CD14-positive monocyte (primary cell): ENCODE results near the gene RNASE13. TPM values are rescaled to one million over a fixed set of nuclear protein-coding genes. Genes with fewer than 3 reads are reported as not detected.

ENCODE experiments used
- DNase-seq, 3 donors: peaks; one replicate each; pipeline ENCODE4 v3.0.0-alpha.2; 2011 to 2022
- H2AFZ ChIP-seq: 2 replicates; pipeline ENCODE4 v1.6.0; 2012; ENCODE audit warnings: mild to moderate bottlenecking, low read depth, low read length, inconsistent platforms; ENCODE audit not compliant: insufficient read depth, poor library complexity, severe bottlenecking
- H3K27ac ChIP-seq, 2 donors: 1 replicate in 1 of 2; 2 replicates in 1 of 2; pipeline ENCODE4 v1.5.1; 2012 to 2013; ENCODE audit warnings: low read length in 2 of 2, control low read depth in 1 of 2, inconsistent platforms in 1 of 2, low read depth in 1 of 2, mild to moderate bottlenecking in 1 of 2
- H3K27me3 ChIP-seq, 2 donors: one replicate each; pipeline versions ENCODE4 v1.6.0 to v1.6.1; 2011 to 2013; ENCODE audit warnings: low read length in 2 of 2; ENCODE audit not compliant: control insufficient read depth in 2 of 2, insufficient read depth in 2 of 2
- H3K36me3 ChIP-seq, 2 donors: replicated peaks in 1 of 2; 1 replicate in 1 of 2; 2 replicates in 1 of 2; pipeline versions ENCODE4 v1.5.1 to v1.6.1; 2012 to 2013; ENCODE audit warnings: low read length in 2 of 2, control low read depth in 1 of 2, inconsistent platforms in 1 of 2, mild to moderate bottlenecking in 1 of 2; ENCODE audit not compliant: insufficient read depth in 2 of 2, control insufficient read depth in 1 of 2
- H3K4me1 ChIP-seq, 2 donors: 1 replicate in 1 of 2; 2 replicates in 1 of 2; pipeline versions ENCODE4 v1.5.1 to v1.6.1; 2012 to 2013; ENCODE audit warnings: low read length in 2 of 2, control low read depth in 1 of 2, inconsistent platforms in 1 of 2, mild to moderate bottlenecking in 1 of 2, moderate library complexity in 1 of 2; ENCODE audit not compliant: insufficient read depth in 2 of 2, control insufficient read depth in 1 of 2
- H3K4me2 ChIP-seq: replicated peaks from 2 replicates; pipeline ENCODE3; 2012; ENCODE audit warnings: low read length, moderate library complexity, mild to moderate bottlenecking; ENCODE audit not compliant: poor library complexity, severe bottlenecking; ENCODE audit errors: extremely low read depth
- H3K4me3 ChIP-seq, 3 experiments: fragments of 200-600 bp in 1 of 3; sonication (generic) in 1 of 3; replicated peaks in 1 of 3; 1 replicate in 2 of 3; 2 replicates in 1 of 3; pipeline ENCODE4 v1.5.1; 2011 to 2013; ENCODE audit warnings: low read length in 3 of 3, mild to moderate bottlenecking in 3 of 3, control low read depth in 2 of 3, low read depth in 2 of 3, inconsistent platforms in 1 of 3, moderate library complexity in 1 of 3
- H3K79me2 ChIP-seq: 2 replicates; pipeline ENCODE4 v1.6.0; 2012; ENCODE audit warnings: mild to moderate bottlenecking, control low read depth, inconsistent platforms, low read length, moderate library complexity; ENCODE audit not compliant: insufficient read depth
- H3K9ac ChIP-seq: 2 replicates; pipeline ENCODE4 v1.6.0; 2017; ENCODE audit warnings: low read length, mild to moderate bottlenecking; ENCODE audit not compliant: insufficient read depth, poor library complexity, severe bottlenecking
- H3K9me3 ChIP-seq, 2 donors: replicated peaks in 1 of 2; 1 replicate in 1 of 2; 2 replicates in 1 of 2; pipeline versions ENCODE4 v1.5.1 to v1.6.1; 2012 to 2013; ENCODE audit warnings: low read length in 2 of 2, control low read depth in 1 of 2; ENCODE audit not compliant: control insufficient read depth in 1 of 2, insufficient read depth in 1 of 2
- H4K20me1 ChIP-seq: 2 replicates; pipeline ENCODE4 v1.6.0; 2012; ENCODE audit warnings: mild to moderate bottlenecking, low read length, control low read depth, moderate library complexity; ENCODE audit not compliant: insufficient read depth
- H3K27ac Mint-ChIP-seq, 7 donors: one replicate each; pipeline ENCODE4 v1.8.0; 2020; ENCODE audit warnings: mild to moderate bottlenecking in 7 of 7, mixed read lengths in 7 of 7, moderate library complexity in 6 of 7, inconsistent platforms in 2 of 7
- H3K27me3 Mint-ChIP-seq, 3 donors: one replicate each; pipeline ENCODE4 v1.8.0; 2021 to 2022; ENCODE audit warnings: low read depth in 3 of 3, mild to moderate bottlenecking in 3 of 3, mixed read lengths in 3 of 3, moderate library complexity in 3 of 3, inconsistent platforms in 1 of 3
- H3K36me3 Mint-ChIP-seq, 2 donors: one replicate each; pipeline ENCODE4 v1.8.0; 2020; ENCODE audit warnings: mixed read lengths in 2 of 2, inconsistent platforms in 1 of 2, mild to moderate bottlenecking in 1 of 2
- H3K4me1 Mint-ChIP-seq: one replicate; pipeline ENCODE4 v1.8.0; 2020; ENCODE audit warnings: mild to moderate bottlenecking, mixed read lengths
- H3K4me3 Mint-ChIP-seq, 2 donors: one replicate each; pipeline ENCODE4 v1.8.0; 2020; ENCODE audit warnings: mild to moderate bottlenecking in 2 of 2, mixed read lengths in 2 of 2, moderate library complexity in 1 of 2
- H3K9me3 Mint-ChIP-seq, 7 donors: one replicate each; pipeline ENCODE4 v1.8.0; 2020 to 2022; ENCODE audit warnings: mixed read lengths in 7 of 7, mild to moderate bottlenecking in 6 of 7, moderate library complexity in 6 of 7, inconsistent platforms in 2 of 7
- CTCF ChIP-seq: fragments of 200-600 bp; IDR thresholded peaks from one replicate; pipeline ENCODE4 v1.8.0; 2022; ENCODE audit warnings: antibody characterized with exemption, mild to moderate bottlenecking
- WGBS: methylation state at CpG from one replicate; pipeline ENCODE4 v1.1.5; 2013; ENCODE audit warnings: missing lambda C conversion rate; ENCODE audit not compliant: insufficient coverage; 5-methylcytosine and 5-hydroxymethylcytosine counted together
- intact Hi-C, 2 donors: fragments of 100-400 bp; cut with micrococcal nuclease; formaldehyde crosslinking; loops; one replicate each; pipeline versions ENCODE4 v1.15.0 to v1.15.1; 2023
- polyA plus RNA-seq, 3 donors: library from polyadenylated mRNA; depleted of rRNA in 1 of 3; unstranded in 2 of 3; stranded (reverse) in 1 of 3; fragments of 300-500 nt in 2 of 3; fragments of >200 nt in 1 of 3; fragmentation: Illumina TruSeq in 2 of 3; gene quantifications; 1 replicate in 2 of 3; 2 replicates in 1 of 3; pipeline ENCODE4 v1.2.3, GENCODE V29; 2012 to 2021

RNASE13 gene
- polyA plus RNA-seq, 3 donors: 0.39 TPM; not detected in 2

- DNase-seq: peak in 1 of 3 donors; percentile 40
- H3K4me1 ChIP-seq: peaks cover 40 to 45% of the 10 kb centered on the region in 2 donors
Observed at GRCh38 chr14:21070083-21070609, 35.5 kb upstream of the RNASE13 start, which contains the start of gene ARHGEF40. TSS of gene ARHGEF40 (plus strand) at chr14:21070304. CDS start at chr14:21070397, 93 bp downstream.

More at GRCh38 chr14:21070083-21070609, 35.5 kb upstream of the RNASE13 start, which contains the start of gene ARHGEF40:
- Mint-ChIP-seq H3K4me1 (peaks cover 46% of the 10 kb centered on the region), H3K4me3 (peak within 1 kb of the TSS; percentile 91 to 94), H3K27me3 (peaks cover 15 to 18% (median 16%) of the 10 kb centered on the region in 3 donors), H3K36me3 (peaks cover 18 to 21% of the 10 kb centered on the region in 2 donors), H3K9me3 (peaks cover 0 to 3% (median 0%) of the 10 kb centered on the region in 7 donors), H3K27ac (peak within 1 kb of the TSS; percentile 92 to 99 (median 98))
- Histone ChIP-seq H4K20me1 (peaks cover 6% of the 10 kb centered on the region), H3K4me3 (peak within 1 kb of the TSS; percentile 66 to 95 (median 83)), H2AFZ (peak within 1 kb of the TSS; percentile 83), H3K36me3 (peaks cover 18 to 26% of the 10 kb centered on the region in 2 donors), H3K4me2 (peak within 1 kb of the TSS; percentile 82), H3K27ac (peak within 1 kb of the TSS; percentile 90 to 94), H3K27me3 (peaks cover 0 to 11% of the 10 kb centered on the region in 2 donors), H3K9me3 (no peaks in the 10 kb centered on the region), H3K79me2 (peaks cover 38% of the 10 kb centered on the region), H3K9ac (peak within 1 kb of the TSS; percentile 86)
- WGBS: under 1% methylated on average over 63 of the region's 63 CpGs
- TF ChIP-seq CTCF: no peak
- intact Hi-C loops: loop anchor here (2.0 kb wide), 2 partner anchors 17 to 35 kb away; no protein-coding TSS in a partner anchor
